Stimulated activated CD4-positive, alpha-beta T cell treated with anti-CD3 and anti-CD28 coated beads, Interleukin-1b, Interleukin-23, amount 100 ng/mL, for 48 hours (primary cell): ENCODE results near the gene GPR15LG.

Experiments
- DNase-seq: peaks from one replicate; pipeline ENCODE4 v3.0.0-alpha.2; 2020

The GPR15LG gene

DNA sequence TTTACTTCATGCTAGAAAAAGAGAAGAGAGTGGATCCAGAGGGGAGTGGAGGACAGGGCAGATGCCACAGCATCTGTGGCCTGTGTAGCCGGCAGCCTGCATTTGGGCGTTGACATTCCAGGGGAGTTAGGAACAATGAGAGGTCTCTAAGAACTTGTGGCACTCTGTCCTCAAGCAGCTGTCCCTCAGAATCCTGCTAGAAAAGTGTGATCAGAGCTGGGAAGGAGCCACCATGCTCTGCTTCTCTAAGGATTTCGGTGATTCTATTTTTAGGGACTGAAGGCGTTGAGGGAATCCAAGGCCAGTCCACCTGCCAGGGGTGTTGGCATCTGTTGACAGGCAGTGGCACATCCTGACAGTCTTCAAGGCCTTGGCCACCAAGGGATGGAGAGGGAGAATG lies 44.1 kb downstream of the GPR15LG start:
- DNase-seq, result no peak

DNA sequence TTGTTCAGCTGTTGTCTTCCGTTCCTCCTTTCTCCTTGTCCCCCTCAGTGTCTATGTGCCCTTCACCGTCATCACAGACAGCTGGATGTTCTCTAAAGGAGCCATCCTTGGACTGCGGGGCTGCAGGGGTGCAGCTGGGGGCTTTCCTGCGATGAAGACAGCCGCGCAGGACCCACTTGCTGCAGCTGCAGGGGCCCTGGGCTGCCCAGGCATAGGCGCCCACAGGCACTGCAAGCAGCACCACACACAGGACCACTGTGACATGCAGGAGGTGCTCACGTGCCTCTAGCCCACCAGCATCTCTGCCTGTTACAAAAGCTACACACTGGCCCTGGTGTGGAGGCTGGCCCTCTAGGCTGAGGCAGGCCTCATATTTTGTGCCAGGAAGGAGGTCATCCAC lies 48.3 kb downstream of the GPR15LG start:
- no peak for DNase-seq

DNA sequence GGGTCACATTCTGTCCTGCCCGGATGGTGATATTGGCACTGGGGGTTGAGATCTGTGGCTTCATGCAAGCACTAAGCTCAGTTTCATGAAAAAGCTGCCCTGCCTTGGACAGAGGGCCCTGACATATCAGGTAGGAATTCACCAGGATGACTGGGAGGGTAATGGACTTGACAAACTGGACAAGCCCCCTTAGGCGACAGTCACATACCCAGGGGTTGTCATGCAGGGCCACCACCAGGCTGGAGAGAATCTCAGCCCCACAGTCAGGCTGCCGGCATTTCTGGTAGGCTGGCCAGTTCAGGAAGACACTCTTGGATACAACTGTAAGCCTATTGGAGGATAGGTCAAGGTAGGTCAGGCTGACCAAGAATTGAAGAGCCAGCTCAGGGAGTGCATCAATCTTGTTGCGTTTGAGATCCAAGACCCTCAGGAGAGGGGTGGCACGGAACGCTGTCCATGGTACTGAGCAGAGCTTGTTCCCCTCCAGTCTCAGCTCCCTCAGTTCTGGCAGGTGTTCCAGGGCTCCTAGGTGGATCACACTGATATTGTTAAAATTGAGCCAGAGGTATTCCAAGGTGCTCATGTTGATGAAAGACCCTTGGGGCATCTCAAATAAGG lies 50.9 kb downstream of the GPR15LG start:
- DNase-seq, result no peak

- DNase-seq, result no peak
Measured at GRCh38 chr10:84225427-84226173, 52.0 kb downstream of the GPR15LG start, which contains the start of gene LRIT2. Gene LRIT2, minus strand, starts transcription at chr10:84225544. Its CDS starts 24 bp downstream, at chr10:84225520.

DNA sequence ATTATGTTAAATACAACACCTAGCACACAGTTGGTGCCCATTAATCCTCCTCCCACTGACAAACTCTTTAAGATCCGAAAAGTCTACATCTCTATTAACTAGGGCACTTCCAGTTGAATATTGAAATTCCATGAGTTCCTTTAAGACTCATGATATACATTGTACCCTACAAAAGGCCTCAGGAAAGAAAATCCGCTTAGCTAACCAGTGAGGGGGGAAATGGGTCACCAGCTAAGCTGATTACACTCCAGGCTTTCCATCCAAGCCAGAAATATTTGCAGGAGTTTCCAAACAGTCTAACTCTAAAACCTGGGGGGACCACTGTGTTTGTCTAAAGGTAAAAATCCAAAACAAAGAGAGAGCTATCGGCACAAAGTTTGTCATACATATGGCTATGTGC lies 53.0 kb downstream of the GPR15LG start:
- DNase-seq, result no peak

DNA sequence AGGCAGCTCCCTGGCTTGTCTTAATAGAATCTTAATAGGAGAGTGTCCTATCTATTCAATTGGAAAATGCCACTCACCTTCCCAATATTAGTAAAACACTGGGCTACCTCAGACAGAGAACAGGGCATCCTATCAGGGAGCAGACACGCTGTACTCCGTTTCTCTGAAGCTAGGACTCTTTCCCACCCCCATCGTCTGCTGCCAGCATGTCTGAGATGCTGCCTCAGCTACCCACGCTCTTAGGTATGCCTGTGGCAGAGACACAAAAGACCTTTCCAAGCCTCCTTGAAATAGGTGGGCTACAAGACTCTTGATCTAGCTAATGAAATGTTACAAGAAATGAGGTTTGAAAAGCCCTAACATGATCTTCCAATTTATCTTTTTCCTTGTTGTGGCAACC lies 54.2 kb downstream of the GPR15LG start:
- no peak for DNase-seq

GRCh38 chr10:84230359-84230758 lies 56.8 kb downstream of the GPR15LG start:
- DNase-seq, result no peak

GRCh38 chr10:84232376-84232775 lies 58.8 kb downstream of the GPR15LG start:
- no peak for DNase-seq

DNA sequence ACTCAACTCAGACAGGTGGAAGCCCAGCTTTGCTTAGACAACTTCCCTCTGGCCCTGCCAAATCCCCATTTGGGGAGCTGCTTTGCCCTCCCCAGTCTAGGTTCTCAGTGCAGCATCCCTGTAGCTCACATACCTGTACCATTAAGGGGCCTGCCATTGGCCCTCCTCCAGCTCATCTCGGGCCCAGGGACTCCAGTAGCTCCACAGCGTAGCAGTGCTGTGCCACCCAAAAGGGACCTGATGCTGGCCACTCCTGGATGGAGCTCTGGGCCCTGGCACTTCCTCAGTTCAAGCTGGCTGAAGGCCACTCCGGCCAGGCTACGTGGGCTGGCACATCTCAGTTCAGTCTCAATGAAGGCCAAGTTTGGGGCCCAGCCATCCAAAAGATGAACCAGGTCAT lies 60.3 kb downstream of the GPR15LG start:
- DNase-seq, result no peak

- DNase-seq, result no peak
Measured at GRCh38 chr10:84234479-84234878, 60.9 kb downstream of the GPR15LG start.
